ENCODE results near the gene DYDC2. TPM values are rescaled to one million over a fixed set of nuclear protein-coding genes. Genes with fewer than 3 reads are reported as not detected.

DYDC2 gene
- total and polyA plus RNA-seq, 2 of the 4 experiments (the other 2 are of a cell fraction): not detected

GRCh38 chr10:80413271-80413996 is 56.9 kb downstream of the DYDC2 start:
- no TSS peak for BruUV-seq (replicated peaks)
- peaks cover 3% of the 10 kb centered on the region; the same call in 1 of the 2 replicates for H3K4me1 ChIP-seq (ENCODE audit: control insufficient read depth, insufficient read depth, low read length)
- H3K9me1 ChIP-seq (ENCODE audit: insufficient read depth, low read length): peaks cover 3% of the 10 kb centered on the region; the same call in 1 of the 2 replicates
- no peak overlapping the region for H3K14ac ChIP-seq (replicated peaks; ENCODE audit: low read depth, low read length)
- no peak overlapping the region for H3K4me3 ChIP-seq (ENCODE audit: insufficient read depth, low read depth, low read length)
- no peak overlapping the region for H2AK5ac ChIP-seq (ENCODE audit: low read depth, low read length)
- in situ Hi-C loops (cut with MboI; ENCODE audit: low sequenced_read_pairs): no loop called here
- H4K91ac ChIP-seq (ENCODE audit: insufficient read depth, low read depth, low read length): no peak overlapping the region
- intact Hi-C loops (cut with micrococcal nuclease): no loop called here
- H3K79me1 ChIP-seq (ENCODE audit: low read depth in 1 of 2, low read length in 2 of 2): no peaks in the 10 kb centered on the region
- ChIA-PET POLR2A (ENCODE audit: unreplicated experiment) (interaction anchor here (0.6 kb wide), 1 partner anchor 263 kb away, joined by 3 read pairs; no protein-coding TSS in a partner anchor), CTCF (no interaction called here)
- H3K9ac ChIP-seq (ENCODE audit: low read depth, low read length): no peak overlapping the region
- peak overlapping the region; percentile 35; the same call in 1 of the 2 replicates for H3K4me2 ChIP-seq (ENCODE audit: low read depth, low read length)
- no peak overlapping the region for H2BK5ac ChIP-seq (ENCODE audit: low read depth, low read length, poor library complexity, severe bottlenecking)
- peaks cover 12% of the 10 kb centered on the region for H3K27me3 ChIP-seq (ENCODE audit: control insufficient read depth, insufficient read depth, low read length)
- H3K9me3 ChIP-seq (ENCODE audit: control insufficient read depth, insufficient read depth, low read length): no peaks in the 10 kb centered on the region
- H3K27ac ChIP-seq (ENCODE audit: insufficient read depth, low read length): peak overlapping the region; percentile 28
- H2BK20ac ChIP-seq (ENCODE audit: low read depth, low read length): no peak overlapping the region
- no peak overlapping the region for H2BK15ac ChIP-seq (ENCODE audit: low read depth, low read length)
- H4K20me1 ChIP-seq (ENCODE audit: insufficient read depth, low read length): no peaks in the 10 kb centered on the region
- H3K36me3 ChIP-seq (ENCODE audit: control insufficient read depth, insufficient read depth, low read length): no peaks in the 10 kb centered on the region
- H3K56ac ChIP-seq (ENCODE audit: extremely low read depth, insufficient read depth, low read length): no peak overlapping the region
- 12% methylated on average over 7 of the region's 12 CpGs; no CpG with 5 or more reads in 1 of the 2 experiments for WGBS, 2 experiments (ENCODE audit: extremely low coverage in 2 of 2, insufficient read length in 1 of 2)
- no peak overlapping the region for H2BK120ac ChIP-seq (ENCODE audit: low read depth, low read length)
- no peak overlapping the region for H2AK9ac ChIP-seq (replicated peaks; ENCODE audit: low read depth, low read length, poor library complexity)
- H3K23ac ChIP-seq (ENCODE audit: low read depth, low read length): no peak overlapping the region
- peak; percentile 74 for ATAC-seq (ENCODE audit: low read depth)
- H3K4ac ChIP-seq (ENCODE audit: low read depth, low read length): no peak overlapping the region
- peak overlapping the region; percentile 54 for H2AFZ ChIP-seq (replicated peaks; ENCODE audit: low read length, poor library complexity)
- no peak overlapping the region; the same call in 1 of the 2 replicates for H3K18ac ChIP-seq (ENCODE audit: low read depth, low read length)
- H4K8ac ChIP-seq (ENCODE audit: low read depth in 2 of 2, low read length in 2 of 2): no peak overlapping the region; a peak in 1 of 4 replicates
- TF ChIP-seq CTCF (conservative IDR thresholded peaks at IDR 0.05; ENCODE audit: low read depth, low read length): no peak
- TF ChIP-seq RFX5 (IDR thresholded peaks at IDR 0.05; ENCODE audit: low read depth, low read length): peak; percentile 34; the same call in 1 of the 2 replicates
- dilution Hi-C loops (cut with HindIII; ENCODE audit: low sequenced_read_pairs, unreplicated experiment): no loop called here
- H4K5ac ChIP-seq (ENCODE audit: low read depth, low read length): no peak overlapping the region
- peak; percentile 44 for DNase-seq
